Activated CD4-positive, alpha-beta T cell treated with anti-CD3 and anti-CD28 coated beads, Interleukin-2, amount 10 ng/mL, durations not matched to agents 24 days and 14 days (primary cell): ENCODE measurements around the gene ZNF33B. TPM values are rescaled to one million over a fixed set of nuclear protein-coding genes. Genes with fewer than 3 reads are reported as not detected.
"Not testable (repeated sequence)": the region's sequence is repeated elsewhere in the genome, so short reads cannot be mapped to it uniquely, and the experiment has no call there.

Experiments used
- DNase-seq: peaks from one replicate; pipeline ENCODE4 v3.0.0; 2022
- H3K27ac Mint-ChIP-seq: one replicate; pipeline ENCODE4 v1.8.0; 2022; ENCODE audit warnings: mild to moderate bottlenecking, mixed read lengths
- H3K27me3 Mint-ChIP-seq: one replicate; pipeline ENCODE4 v1.8.0; 2022; ENCODE audit warnings: mixed read lengths
- H3K36me3 Mint-ChIP-seq: one replicate; pipeline ENCODE4 v1.8.0; 2022; ENCODE audit warnings: low read depth, mild to moderate bottlenecking, mixed read lengths
- H3K4me1 Mint-ChIP-seq: one replicate; pipeline ENCODE4 v1.8.0; 2021; ENCODE audit warnings: mixed read lengths
- H3K4me3 Mint-ChIP-seq: one replicate; pipeline ENCODE4 v1.8.0; 2022; ENCODE audit warnings: mild to moderate bottlenecking, moderate library complexity, mixed read lengths
- H3K9me3 Mint-ChIP-seq: one replicate; pipeline ENCODE4 v1.8.0; 2021; ENCODE audit warnings: mixed read lengths
- intact Hi-C: fragments of 100-400 bp; cut with micrococcal nuclease; formaldehyde crosslinking; loops from one replicate; pipeline ENCODE4 v1.15.1; 2023
- total RNA-seq: library from RNA; stranded (reverse); gene quantifications from 2 replicates; pipeline ENCODE4 v1.2.3, GENCODE V29; 2022

The ZNF33B gene
- total RNA-seq, 1 donor from 2014 or later: 7.8 TPM

DNA sequence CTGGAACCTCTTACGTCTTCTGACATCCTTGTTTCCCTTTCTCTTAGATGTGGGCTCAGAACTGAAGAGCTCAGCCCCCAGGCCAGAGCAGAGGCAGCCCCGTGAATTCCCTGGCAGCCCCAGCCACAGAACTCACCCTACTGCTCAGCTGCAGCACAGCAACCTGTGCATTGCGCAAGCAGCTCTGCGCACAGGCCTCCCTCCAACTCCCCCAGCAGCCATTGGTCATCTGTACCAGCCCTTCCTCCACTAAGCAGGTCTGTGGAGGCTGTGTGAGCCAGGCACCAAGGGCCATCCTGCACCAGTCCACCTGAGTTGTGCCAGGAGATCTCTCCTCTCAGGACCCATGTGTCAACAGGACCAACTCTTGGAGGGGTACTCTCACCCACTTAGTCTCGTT, 54.5 kb downstream of the ZNF33B start:
- Mint-ChIP-seq H3K4me3 (no peak overlapping the region), H3K9me3 (peaks cover 36% of the 10 kb centered on the region), H3K4me1 (no peaks in the 10 kb centered on the region), H3K36me3 (peaks cover 27% of the 10 kb centered on the region), H3K27ac (no peak overlapping the region), H3K27me3 (no peaks in the 10 kb centered on the region)
- no peak for DNase-seq
- intact Hi-C loops: no loop called here

- peak; percentile 24 for DNase-seq
- H3K27me3 Mint-ChIP-seq: no peaks in the 10 kb centered on the region
- no peak overlapping the region for H3K27ac Mint-ChIP-seq
- peaks cover 22% of the 10 kb centered on the region for H3K9me3 Mint-ChIP-seq
- H3K4me1 Mint-ChIP-seq: peaks cover 2% of the 10 kb centered on the region
- intact Hi-C loops: no loop called here
- peaks cover 4% of the 10 kb centered on the region for H3K36me3 Mint-ChIP-seq
- H3K4me3 Mint-ChIP-seq: no peak overlapping the region
These were observed 60.4 kb downstream of the ZNF33B start for GRCh38 chr10:42578019-42578418.

DNA sequence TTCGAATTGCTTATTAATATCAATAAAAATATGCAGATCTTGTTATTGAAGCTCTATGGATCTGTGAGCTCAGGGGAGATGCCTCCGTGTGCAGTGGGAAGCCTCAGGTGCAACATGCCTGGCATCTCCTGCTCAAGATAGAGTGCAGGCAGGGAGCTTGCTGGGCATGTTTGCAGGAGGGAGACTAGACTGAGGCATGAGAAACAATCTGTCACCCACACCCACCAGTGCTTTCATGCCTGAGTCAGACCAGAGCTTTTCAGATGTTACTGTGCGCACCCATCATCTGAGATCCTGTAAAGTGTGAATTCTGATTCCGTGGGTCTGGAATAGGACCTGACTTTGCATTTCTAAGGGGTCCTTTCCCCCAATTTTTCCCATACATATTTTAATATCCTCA, 62.0 kb downstream of the ZNF33B start:
- DNase-seq: no peak
- H3K9me3 Mint-ChIP-seq: peaks cover 14% of the 10 kb centered on the region
- no peak overlapping the region for H3K4me3 Mint-ChIP-seq

DNA sequence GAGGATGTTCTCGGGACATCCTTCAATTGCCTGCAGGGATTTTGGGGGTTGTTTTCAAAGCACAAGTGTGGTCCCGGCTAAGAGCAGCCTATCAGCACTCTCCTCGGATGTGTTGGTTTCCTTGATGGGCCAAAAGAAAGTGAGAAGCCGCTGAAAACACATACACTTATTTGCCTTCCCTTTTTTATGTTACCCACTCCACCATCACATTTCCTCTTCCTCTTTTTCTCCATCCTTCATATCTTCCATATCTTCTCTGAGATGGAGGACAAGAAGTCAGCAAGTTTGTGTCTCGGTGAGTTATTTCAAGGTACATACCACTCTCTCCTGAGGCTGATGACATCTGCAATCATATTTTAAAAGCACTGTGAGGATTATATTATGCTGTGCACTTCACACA, 64.0 kb downstream of the ZNF33B start:
- no peak for DNase-seq
- Mint-ChIP-seq H3K9me3 (peaks cover 16% of the 10 kb centered on the region), H3K27ac (no peak overlapping the region)

More for the DNA sequence above, 62.0 kb downstream of the ZNF33B start:
- intact Hi-C loops: no loop called here
- H3K36me3 Mint-ChIP-seq: no peaks in the 10 kb centered on the region
- H3K4me1 Mint-ChIP-seq: peaks cover 2% of the 10 kb centered on the region
- no peaks in the 10 kb centered on the region for H3K27me3 Mint-ChIP-seq
- no peak overlapping the region for H3K27ac Mint-ChIP-seq

DNA sequence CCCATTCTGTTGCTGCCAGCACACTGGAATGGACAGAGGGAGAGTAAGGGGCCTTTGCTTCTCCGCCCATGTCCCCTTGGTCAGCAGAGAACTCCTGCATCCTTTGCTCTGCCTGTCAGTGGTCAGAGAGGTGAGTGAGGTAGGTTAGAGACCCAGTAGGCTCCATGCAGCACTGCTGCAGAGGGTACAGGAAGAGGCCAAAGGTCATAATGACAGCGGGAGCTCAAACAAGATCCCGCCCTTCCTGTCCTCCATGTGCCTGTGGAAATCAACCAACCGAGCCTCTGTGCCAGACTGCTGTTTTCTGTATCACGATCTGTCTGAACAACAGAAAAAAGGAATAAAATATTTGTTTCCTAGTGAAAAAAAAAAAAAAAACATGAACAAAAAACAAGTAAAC, 81.4 kb downstream of the ZNF33B start:
- intact Hi-C loops: loop anchor here (10.0 kb wide), 3 partner anchors 548 to 1258 kb away; partner anchors contain the start of gene CSGALNACT2
- H3K4me1 Mint-ChIP-seq: peaks cover 12% of the 10 kb centered on the region

More for the DNA sequence above, 64.0 kb downstream of the ZNF33B start:
- H3K27me3 Mint-ChIP-seq: no peaks in the 10 kb centered on the region
- H3K4me1 Mint-ChIP-seq: peaks cover 2% of the 10 kb centered on the region
- intact Hi-C loops: no loop called here
- no peaks in the 10 kb centered on the region for H3K36me3 Mint-ChIP-seq
- no peak overlapping the region for H3K4me3 Mint-ChIP-seq

DNA sequence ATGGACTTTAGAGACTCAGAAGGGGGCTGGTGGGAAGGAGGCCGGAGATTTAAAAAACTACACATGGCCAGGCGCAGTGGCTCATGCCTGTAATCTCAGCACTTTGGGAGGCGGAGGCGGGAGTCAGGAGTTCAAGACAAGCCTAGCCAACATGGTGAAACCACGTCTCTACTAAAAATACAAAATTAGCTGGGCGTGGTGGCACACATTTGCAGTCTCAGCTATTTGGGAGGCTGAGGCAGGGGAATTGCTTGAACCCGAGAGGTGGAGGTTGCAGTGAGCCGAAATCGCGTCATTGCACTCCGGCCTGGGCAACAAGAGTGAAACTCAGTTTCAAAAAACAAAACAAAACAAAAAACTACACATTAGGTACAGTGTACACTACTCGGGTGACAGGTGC, 84.8 kb downstream of the ZNF33B start:
- H3K27ac Mint-ChIP-seq: peak overlapping the region; percentile 73
- not testable (repeated sequence) for DNase-seq, H3K27me3 Mint-ChIP-seq
- intact Hi-C loops: loop anchor here (5.0 to 10.0 kb wide), 4 partner anchors 551 to 1261 kb away; partner anchors contain the start of genes CSGALNACT2 and ZNF485
- H3K9me3 Mint-ChIP-seq: peaks cover 11% of the 10 kb centered on the region
- peaks cover 28% of the 10 kb centered on the region for H3K36me3 Mint-ChIP-seq
- H3K4me1 Mint-ChIP-seq: peaks cover 27% of the 10 kb centered on the region
- H3K4me3 Mint-ChIP-seq: peak overlapping the region; percentile 94

More for the DNA sequence above, 81.4 kb downstream of the ZNF33B start:
- Mint-ChIP-seq H3K36me3 (peaks cover 5% of the 10 kb centered on the region), H3K4me3 (no peak overlapping the region), H3K9me3 (peaks cover 3% of the 10 kb centered on the region), H3K27ac (no peak overlapping the region), H3K27me3 (no peaks in the 10 kb centered on the region)
- no peak for DNase-seq

- peak overlapping the region; percentile 73 for H3K27ac Mint-ChIP-seq
- peaks cover 32% of the 10 kb centered on the region for H3K36me3 Mint-ChIP-seq
- intact Hi-C loops: loop anchor here (5.0 to 10.0 kb wide), 4 partner anchors 552 to 1262 kb away; partner anchors contain the start of genes CSGALNACT2 and ZNF485
- H3K27me3 Mint-ChIP-seq: no peaks in the 10 kb centered on the region
- H3K4me3 Mint-ChIP-seq: peak overlapping the region; percentile 94
- DNase-seq: no peak
- peaks cover 27% of the 10 kb centered on the region for H3K4me1 Mint-ChIP-seq
- H3K9me3 Mint-ChIP-seq: peaks cover 12% of the 10 kb centered on the region
These were observed 85.3 kb downstream of the ZNF33B start for GRCh38 chr10:42553064-42553407.

DNA sequence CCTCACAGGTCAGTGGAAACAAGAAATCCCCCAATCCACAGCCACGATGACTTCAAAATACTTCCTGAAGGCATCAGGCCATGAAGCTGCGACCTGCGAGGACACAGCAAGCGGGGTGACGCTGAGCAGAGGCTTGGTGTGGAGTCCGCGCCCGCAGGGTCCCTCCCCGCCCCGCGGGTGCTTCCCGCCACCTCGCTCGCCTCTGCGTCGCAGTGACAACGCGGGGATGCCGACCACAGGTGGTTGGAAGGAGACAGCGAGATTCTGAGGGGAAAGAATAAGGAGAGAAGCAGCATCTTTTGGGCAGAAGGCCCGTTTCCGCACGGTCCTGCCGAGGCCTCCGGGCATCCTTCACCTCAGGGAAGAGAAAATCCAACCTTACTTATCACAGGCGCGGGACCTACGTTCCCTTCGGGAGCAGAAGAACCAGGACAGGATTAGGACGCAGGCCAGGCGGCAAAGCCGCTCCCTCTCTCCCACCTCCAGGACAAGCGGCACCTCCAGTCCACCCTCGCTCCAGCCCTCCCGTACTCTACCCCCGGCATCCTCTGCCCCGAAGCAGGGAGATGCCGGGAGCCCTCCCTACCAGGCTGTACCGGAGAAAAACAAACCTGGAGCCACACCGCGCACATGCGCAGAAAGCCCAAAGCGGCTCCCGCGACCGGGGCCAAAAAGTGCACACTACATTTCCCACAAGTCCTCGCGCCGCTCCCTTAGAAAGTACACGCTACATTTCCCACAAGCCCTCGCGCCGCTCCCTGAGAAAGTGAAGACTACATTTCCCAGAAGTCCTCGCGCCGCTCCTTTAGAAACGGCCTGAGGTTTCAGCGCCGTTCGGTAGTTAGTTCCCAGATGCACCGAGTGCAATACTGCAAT, 85.9 kb downstream of the ZNF33B start:
- Mint-ChIP-seq H3K36me3 (peaks cover 38% of the 10 kb centered on the region), H3K27ac (peak overlapping the region; percentile 97), H3K4me3 (peak overlapping the region; percentile 94), H3K4me1 (peaks cover 30% of the 10 kb centered on the region), H3K27me3 (no peaks in the 10 kb centered on the region), H3K9me3 (peaks cover 15% of the 10 kb centered on the region)
- DNase-seq: peak; percentile 98
- intact Hi-C loops: loop anchor here (1.0 to 10.0 kb wide), 6 partner anchors 86 to 1262 kb away; partner anchors contain the start of genes BMS1, CSGALNACT2, ZNF33B and ZNF485

- H3K4me1 Mint-ChIP-seq: peaks cover 32% of the 10 kb centered on the region
- peak overlapping the region; percentile 97 for H3K27ac Mint-ChIP-seq
- intact Hi-C loops: loop anchor here (1.0 to 10.0 kb wide), 6 partner anchors 87 to 1263 kb away; partner anchors contain the start of genes BMS1, CSGALNACT2, ZNF33B and ZNF485
- H3K36me3 Mint-ChIP-seq: peaks cover 46% of the 10 kb centered on the region
- peak overlapping the region; percentile 94 for H3K4me3 Mint-ChIP-seq
- DNase-seq: peak; percentile 60
- H3K27me3 Mint-ChIP-seq: no peaks in the 10 kb centered on the region
- H3K9me3 Mint-ChIP-seq: peaks cover 22% of the 10 kb centered on the region
These were observed 86.7 kb downstream of the ZNF33B start for GRCh38 chr10:42551582-42552187.

- Mint-ChIP-seq H3K27me3 (no peaks in the 10 kb centered on the region), H3K9me3 (peaks cover 29% of the 10 kb centered on the region), H3K4me1 (peaks cover 33% of the 10 kb centered on the region), H3K4me3 (no peak overlapping the region), H3K27ac (no peak overlapping the region), H3K36me3 (peaks cover 58% of the 10 kb centered on the region)
- no peak for DNase-seq
- intact Hi-C loops: loop anchor here (5.0 to 10.0 kb wide), 4 partner anchors 555 to 1265 kb away; partner anchors contain the start of genes CSGALNACT2 and ZNF485
These were observed 88.5 kb downstream of the ZNF33B start for GRCh38 chr10:42549851-42550250.

DNA sequence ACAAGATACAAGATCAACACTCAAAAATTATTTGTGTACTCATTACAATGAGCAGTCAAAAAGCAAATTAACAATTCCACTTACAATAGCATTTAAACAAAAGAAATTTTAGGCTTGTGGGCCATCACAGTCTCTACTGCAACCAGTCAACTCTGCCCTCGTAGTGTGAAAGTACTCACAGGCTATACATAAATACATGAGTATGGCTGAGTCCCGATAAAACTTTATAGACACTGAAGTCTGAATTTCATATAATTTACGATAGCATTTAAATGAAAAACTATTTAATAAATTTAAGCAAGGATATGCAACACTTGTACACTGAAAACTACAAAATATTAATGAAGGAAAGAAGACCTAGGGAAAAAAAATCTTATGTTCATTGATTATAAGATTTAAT, 90.1 kb downstream of the ZNF33B start:
- no peak for DNase-seq
- intact Hi-C loops: no loop called here
- Mint-ChIP-seq H3K4me1 (peaks cover 30% of the 10 kb centered on the region), H3K4me3 (no peak overlapping the region), H3K36me3 (peaks cover 71% of the 10 kb centered on the region), H3K9me3 (peaks cover 30% of the 10 kb centered on the region), H3K27me3 (no peaks in the 10 kb centered on the region), H3K27ac (no peak overlapping the region)

DNA sequence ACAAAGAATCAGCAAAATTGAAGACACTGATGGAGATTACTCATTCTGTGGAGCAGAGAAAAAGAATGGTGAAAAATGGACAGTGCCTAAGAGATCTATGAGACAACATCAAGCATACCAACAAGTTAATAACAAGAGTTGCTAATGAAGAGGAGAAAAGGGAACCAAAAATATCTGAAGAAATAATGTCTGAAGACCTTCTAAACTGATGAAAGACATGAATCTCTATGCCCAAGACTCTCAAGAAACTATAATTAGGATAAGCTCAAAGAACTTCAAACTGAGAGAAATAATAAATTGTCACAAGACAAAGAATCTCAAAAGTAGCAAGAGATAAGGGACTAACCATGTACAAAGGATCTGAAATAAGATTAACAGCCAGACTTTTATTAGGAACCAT, 93.4 kb downstream of the ZNF33B start:
- no peak overlapping the region for H3K4me3 Mint-ChIP-seq
- H3K4me1 Mint-ChIP-seq: peaks cover 9% of the 10 kb centered on the region
- H3K36me3 Mint-ChIP-seq: peaks cover 83% of the 10 kb centered on the region
- no peaks in the 10 kb centered on the region for H3K27me3 Mint-ChIP-seq
- intact Hi-C loops: no loop called here
- H3K9me3 Mint-ChIP-seq: peaks cover 33% of the 10 kb centered on the region
- H3K27ac Mint-ChIP-seq: no peak overlapping the region
- no peak for DNase-seq

DNA sequence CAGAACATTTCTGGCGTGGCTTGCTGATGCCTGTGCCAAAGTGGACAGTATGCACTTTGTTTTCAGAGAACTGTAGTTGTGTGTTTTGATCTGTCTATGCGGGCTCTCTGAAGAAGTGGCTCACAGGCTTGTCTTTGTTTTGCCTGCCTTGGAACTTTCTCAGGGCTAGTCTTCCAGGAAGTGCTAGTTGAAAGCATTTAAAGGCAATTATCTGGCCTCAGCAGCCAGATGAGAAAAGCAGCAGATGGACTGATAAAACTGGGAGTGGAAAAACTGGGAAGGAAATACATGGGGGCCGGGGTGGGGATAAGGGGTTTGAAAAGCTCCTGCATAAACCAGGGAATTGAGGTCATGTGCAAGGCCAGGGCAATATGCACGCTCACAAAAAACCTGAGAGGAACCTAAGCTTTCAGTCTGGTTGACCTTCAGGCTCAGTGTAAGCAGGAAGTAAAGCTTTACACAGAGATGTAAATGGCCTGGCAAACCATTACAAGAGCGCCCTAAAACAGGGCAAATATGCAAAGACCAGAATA, 94.5 kb downstream of the ZNF33B start:
- Mint-ChIP-seq H3K4me3 (no peak overlapping the region), H3K27ac (no peak overlapping the region), H3K27me3 (no peaks in the 10 kb centered on the region), H3K4me1 (peaks cover 6% of the 10 kb centered on the region), H3K36me3 (peaks cover 82% of the 10 kb centered on the region), H3K9me3 (peaks cover 29% of the 10 kb centered on the region)
- intact Hi-C loops: no loop called here
- DNase-seq: no peak
